Muscle of back (tissue), 11 donors: ENCODE measurements around the gene TMEM19. TPM values are rescaled to one million over a fixed set of nuclear protein-coding genes. Genes with fewer than 3 reads are reported as not detected.
"Not testable (repeated sequence)": the region's sequence is repeated elsewhere in the genome, so short reads cannot be mapped to it uniquely, and the experiment has no call there.

Experiments used
- DNase-seq, 3 donors: peaks; one replicate each; pipeline versions ENCODE4 v3.0.0 to v3.0.0-alpha.2; 2013
- polyA plus RNA-seq, 10 donors: library from polyadenylated mRNA; unstranded; fragments of 120-200 nt; gene quantifications; one replicate each; pipeline ENCODE4 v1.2.1, GENCODE V29; 2013; ENCODE audit not compliant: insufficient read length in 10 of 10

The TMEM19 gene
- polyA plus RNA-seq, 10 donors = 18.7 to 38.9 (median 29.2) TPM

DNA sequence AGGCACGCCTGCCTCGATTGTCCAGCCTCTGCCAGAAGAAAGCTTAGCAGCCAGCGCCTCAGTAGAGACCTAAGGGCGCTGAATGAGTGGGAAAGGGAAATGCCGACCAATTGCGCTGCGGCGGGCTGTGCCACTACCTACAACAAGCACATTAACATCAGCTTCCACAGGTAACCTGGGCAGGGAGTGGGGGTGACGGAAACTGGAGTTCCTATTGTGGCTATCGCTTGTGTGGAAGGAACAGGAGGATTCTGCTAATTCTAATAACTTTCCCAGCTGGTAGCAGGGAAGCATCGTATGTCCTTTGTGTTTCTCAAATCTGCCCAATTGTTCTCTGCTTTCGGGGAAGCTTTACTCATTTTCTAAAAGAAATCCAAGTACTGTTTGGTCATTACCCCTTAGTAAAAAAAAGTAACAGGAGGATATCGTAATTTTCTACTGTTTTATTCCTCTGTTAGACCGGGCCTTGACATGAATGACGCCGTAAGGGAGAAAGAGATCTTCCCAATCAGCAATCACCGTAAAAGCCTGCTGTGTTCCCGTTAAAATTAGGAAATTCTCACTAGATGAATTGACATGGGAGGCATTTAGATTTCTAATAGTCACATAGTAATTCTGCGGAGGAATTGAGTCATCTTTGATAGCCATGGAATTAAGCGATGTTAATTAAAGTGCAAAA lies 21.3 kb upstream of the TMEM19 start:
- peak in 1 of 3 donors; percentile 24 for DNase-seq

GRCh38 chr12:71665090-71665463 lies 20.8 kb upstream of the TMEM19 start:
- no peak for DNase-seq

DNA sequence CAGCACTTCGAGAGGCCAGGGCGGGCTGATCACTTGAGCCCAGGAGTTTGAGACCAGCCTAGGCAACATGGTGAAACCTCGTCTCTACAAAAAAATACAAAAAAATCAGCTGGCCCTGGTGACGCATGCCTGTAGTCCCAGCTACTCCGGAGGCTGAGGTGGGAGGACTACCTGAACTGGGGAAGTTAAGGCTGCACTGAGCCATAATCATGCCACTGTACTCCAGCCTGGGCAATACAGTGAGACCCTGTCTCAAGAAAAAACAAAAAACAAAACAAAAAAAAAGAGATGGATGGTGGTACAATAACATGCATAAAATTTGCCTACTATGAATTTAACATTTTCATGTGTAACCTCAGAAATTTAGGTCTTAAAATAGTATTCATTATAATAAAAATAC lies 19.6 kb upstream of the TMEM19 start:
- no peak for DNase-seq

- no peak for DNase-seq
Observed at GRCh38 chr12:71671311-71671710, 14.6 kb upstream of the TMEM19 start.

- DNase-seq = no peak
Observed at GRCh38 chr12:71671816-71672215, 14.1 kb upstream of the TMEM19 start.

GRCh38 chr12:71682466-71682865 lies 3.4 kb upstream of the TMEM19 start:
- no peak for DNase-seq

GRCh38 chr12:71683633-71684032 lies 2.2 kb upstream of the TMEM19 start:
- DNase-seq = no peak

GRCh38 chr12:71684081-71684480 lies 1.8 kb upstream of the TMEM19 start:
- no peak for DNase-seq

DNA sequence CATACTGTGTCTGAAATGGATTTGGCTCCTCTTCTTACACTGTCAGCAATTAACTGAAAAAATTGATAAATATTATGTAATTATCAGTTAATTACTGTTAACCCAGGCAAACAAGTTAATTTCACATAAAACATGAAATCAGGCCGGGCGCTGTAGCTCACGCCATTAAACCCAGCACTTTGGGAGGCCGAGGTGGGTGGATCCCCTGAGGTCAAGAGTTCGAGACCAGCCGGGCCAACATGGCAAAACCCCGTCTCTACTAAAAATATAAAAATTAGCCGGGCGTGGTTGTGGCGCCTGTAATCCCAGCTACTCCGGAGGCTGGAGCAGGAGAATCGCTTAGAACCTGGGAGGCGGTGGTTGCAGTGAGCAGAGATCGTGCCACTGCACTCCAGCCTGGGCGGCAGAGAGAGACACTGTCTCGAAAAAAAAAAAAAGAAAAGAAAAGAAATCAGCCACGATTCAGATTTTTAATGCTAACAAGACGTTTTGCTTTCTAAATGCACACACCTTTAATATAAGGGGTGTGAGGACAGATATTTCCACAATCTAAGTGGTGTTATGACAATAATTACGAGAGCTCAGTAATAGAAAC lies 473 bp upstream of the TMEM19 start:
- DNase-seq = no peak

DNA sequence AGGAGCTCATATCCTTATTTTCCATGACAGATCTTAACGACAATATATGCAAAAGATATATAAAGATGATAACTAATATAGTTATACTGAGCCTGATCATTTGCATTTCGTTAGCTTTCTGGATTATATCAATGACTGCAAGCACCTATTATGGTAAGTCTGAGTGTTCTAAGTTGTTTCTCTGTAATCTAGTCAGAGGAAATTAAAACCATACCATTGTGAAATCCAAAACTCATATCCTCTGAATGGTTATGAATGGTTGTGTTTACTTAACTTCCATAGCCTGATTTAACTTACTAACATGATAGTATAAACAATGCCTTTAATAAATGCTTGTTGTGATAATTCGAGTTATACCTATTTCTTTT lies 760 bp downstream of the TMEM19 start:
- DNase-seq = no peak

GRCh38 chr12:71687172-71687571 lies 1.3 kb downstream of the TMEM19 start:
- DNase-seq = not testable (repeated sequence)

DNA sequence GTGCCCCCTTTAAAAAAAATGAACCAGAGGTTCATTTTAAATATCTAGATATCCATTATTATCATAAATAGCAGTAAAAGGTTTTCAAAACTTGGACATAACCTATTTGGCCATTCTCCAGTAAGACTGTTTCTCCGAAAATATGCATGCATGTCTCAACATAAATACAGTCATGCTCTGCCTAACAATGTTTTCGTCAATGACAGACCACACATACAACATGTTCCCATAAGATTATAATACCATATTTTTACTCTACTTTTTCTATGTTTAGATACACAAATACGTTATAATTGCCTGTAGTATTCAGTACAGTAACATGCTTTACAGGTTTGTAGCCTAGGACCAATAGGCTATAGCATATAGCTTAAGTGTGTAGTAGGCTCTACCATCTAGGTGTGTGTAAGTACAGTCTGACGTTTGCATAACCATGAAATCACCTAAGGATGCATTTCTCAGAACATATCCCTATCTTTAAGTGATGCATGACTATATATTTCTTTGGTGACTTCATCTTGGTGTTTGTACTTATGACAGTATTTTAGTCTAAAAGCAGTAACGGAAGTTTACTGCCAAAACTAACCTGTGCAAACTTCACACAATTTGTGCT lies 3.2 kb downstream of the TMEM19 start:
- no peak for DNase-seq

- peak in 1 of 3 donors; percentile 17 for DNase-seq
Observed at GRCh38 chr12:71691504-71692129, 5.7 kb downstream of the TMEM19 start.

DNA sequence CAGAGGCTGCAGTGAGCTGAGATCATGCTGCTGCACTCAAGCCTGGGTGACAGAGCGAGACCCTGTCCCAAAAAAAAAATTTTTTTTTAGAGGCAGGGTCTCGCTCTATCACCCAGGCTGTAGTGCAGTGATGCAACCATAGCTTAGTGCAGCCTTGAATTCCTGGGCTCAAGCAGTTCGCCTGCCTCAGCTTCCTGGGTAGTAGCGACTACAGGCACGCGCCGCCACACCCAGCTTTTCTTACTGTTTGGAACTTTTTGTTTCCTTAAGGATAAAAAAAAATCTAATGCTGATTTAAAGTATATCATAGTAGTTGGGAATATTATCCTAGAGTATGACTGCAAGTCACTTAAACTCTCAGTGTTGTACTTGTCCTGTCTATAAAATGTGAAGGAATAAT lies 7.2 kb downstream of the TMEM19 start:
- DNase-seq = no peak

GRCh38 chr12:71693651-71694050 lies 7.8 kb downstream of the TMEM19 start:
- not testable (repeated sequence) for DNase-seq

- DNase-seq = no peak
Observed at GRCh38 chr12:71694099-71694820, 8.4 kb downstream of the TMEM19 start.

- no peak for DNase-seq
Observed at GRCh38 chr12:71695782-71696181, 9.9 kb downstream of the TMEM19 start.

DNA sequence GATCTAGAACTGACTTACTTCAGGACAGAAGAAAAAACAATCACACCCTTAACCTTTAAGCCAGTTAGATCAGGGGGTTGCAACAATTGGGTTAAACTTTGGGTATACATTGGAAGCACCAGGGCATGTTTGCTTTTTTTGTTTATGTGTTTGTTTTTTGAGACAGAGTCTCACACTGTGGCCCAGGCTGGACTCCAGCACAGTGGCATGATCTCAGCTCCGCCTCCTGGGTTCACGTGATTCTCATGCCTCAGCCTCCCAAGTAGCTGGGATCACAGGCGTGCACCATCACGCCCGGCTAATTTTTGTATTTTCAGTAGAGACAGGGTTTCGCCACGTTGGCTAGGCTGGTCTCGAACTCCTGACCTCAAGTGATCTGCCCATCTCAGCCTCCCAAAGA lies 16.3 kb downstream of the TMEM19 start:
- not testable (repeated sequence) for DNase-seq

- no peak for DNase-seq
Observed at GRCh38 chr12:71702590-71702989, 16.7 kb downstream of the TMEM19 start.

DNA sequence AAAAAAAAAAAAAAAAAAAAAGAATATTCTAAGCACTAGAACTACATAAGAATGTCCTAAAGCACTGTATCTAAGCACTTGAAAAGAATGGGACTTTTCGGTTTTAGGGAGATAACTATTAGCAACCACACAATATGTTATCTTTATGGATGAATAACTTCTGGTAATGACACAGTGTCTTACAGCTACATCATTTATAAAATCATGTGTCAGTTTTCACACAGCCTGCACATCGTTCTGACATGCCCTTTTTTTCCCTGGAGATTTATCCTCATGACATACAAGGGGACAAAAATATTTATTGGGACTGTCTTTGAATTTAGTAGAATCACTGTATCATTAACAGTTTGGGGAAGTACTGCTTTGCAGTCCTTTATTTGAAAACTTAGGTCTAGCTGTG lies 17.3 kb downstream of the TMEM19 start:
- no peak for DNase-seq

GRCh38 chr12:71704920-71705319 lies 19.0 kb downstream of the TMEM19 start:
- no peak for DNase-seq

- no peak for DNase-seq
Observed at GRCh38 chr12:71708658-71709057, 22.8 kb downstream of the TMEM19 start.
